ENCODE results near the gene SYNDIG1L. TPM values are rescaled to one million over a fixed set of nuclear protein-coding genes. Genes with fewer than 3 reads are reported as not detected.

Gene SYNDIG1L
- total and polyA plus RNA-seq, 2 donors (not counting 3 experiments of a cell fraction or from before 2014, with no cell fraction given), result not detected

GRCh38 chr14:74442757-74443156 lies 16.7 kb upstream of the SYNDIG1L start:
- H2AFZ ChIP-seq (ENCODE audit: low read depth, low read length), result no peak overlapping the region
- H3K4me1 ChIP-seq (ENCODE audit: control insufficient read depth, extremely low read depth, insufficient read depth, low read length), result no peaks in the 10 kb centered on the region
- no peak for TF ChIP-seq MYC (IDR thresholded peaks at IDR 0.05; ENCODE audit: low read depth, low read length)
- H3K27ac ChIP-seq (ENCODE audit: insufficient read depth, low read depth, low read length), result no peak overlapping the region
- CTCF ChIA-PET, result interaction anchor here (1.1 kb wide), 1 partner anchor 36 kb away, joined by 3 read pairs; no protein-coding TSS in a partner anchor
- no peaks in the 10 kb centered on the region for H3K9me3 ChIP-seq (replicated peaks; ENCODE audit: control insufficient read depth, insufficient read depth, low read length)
- no TSS peak for BruUV-seq (replicated peaks)
- intact Hi-C loops (cut with micrococcal nuclease) (no loop called here), dilution Hi-C loops (cut with MboI; ENCODE audit: extremely low pct_ligation_motif_present, low sequenced_read_pairs) (no loop called here)
- FAIRE-seq, result no peak
- no peak for DNase-seq (ENCODE audit: low read depth, low spot score)
- POLR2A ChIA-PET, result no interaction called here
- no peaks in the 10 kb centered on the region for H3K9me1 ChIP-seq (replicated peaks; ENCODE audit: control insufficient read depth, extremely low read depth, insufficient read depth, low read length)
- no peaks in the 10 kb centered on the region for H3K36me3 ChIP-seq (ENCODE audit: control insufficient read depth in 2 of 2, extremely low read depth in 1 of 2, insufficient read depth in 2 of 2, low read length in 2 of 2)
- H3K4me2 ChIP-seq (ENCODE audit: insufficient read depth, low read length), result no peak overlapping the region
- no peaks in the 10 kb centered on the region for H3K79me2 ChIP-seq (ENCODE audit: control insufficient read depth, insufficient read depth, low read length)
- no peak overlapping the region for H3K4me3 ChIP-seq (replicated peaks in 1 of 3; ENCODE audit: insufficient read depth in 1 of 3, low read depth in 1 of 3, low read length in 3 of 3)
- no peaks in the 10 kb centered on the region for H4K20me1 ChIP-seq (replicated peaks; ENCODE audit: control insufficient read depth, extremely low read depth, insufficient read depth, low read length)
- H3K9ac ChIP-seq (replicated peaks; ENCODE audit: extremely low read depth, insufficient read depth, low read length), result no peak overlapping the region
- H3K27me3 ChIP-seq (ENCODE audit: control insufficient read depth in 2 of 2, insufficient read depth in 2 of 2, low read length in 2 of 2), result peaks cover 16 to 17% of the 10 kb centered on the region in 2 experiments

DNA sequence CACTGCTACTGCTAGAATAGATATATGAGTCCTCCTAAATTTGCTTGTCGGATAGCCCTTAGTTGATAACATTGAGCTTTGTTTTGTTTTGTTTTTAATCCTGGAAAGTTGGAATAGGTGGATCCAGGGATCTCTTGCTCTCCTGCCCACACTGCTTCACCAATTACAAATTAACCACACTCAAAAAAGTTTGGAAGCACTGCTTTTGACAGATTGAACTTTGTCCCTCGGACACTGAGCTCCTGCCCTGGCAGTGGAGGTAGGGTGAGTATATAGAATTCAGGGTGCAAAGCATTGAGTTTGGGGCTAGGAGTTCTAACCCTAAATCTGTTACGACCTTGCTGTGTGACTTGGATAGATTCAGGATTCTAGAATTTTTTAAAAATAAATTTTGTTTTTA lies 15.1 kb upstream of the SYNDIG1L start:
- TF ChIP-seq MYC (IDR thresholded peaks at IDR 0.05; ENCODE audit: low read depth, low read length), result no peak
- no peak for TF ChIP-seq JUN (IDR thresholded peaks at IDR 0.05; ENCODE audit: borderline replicate concordance, insufficient read depth, insufficient read length, low read depth)
- TF ChIP-seq, protein P1, sequence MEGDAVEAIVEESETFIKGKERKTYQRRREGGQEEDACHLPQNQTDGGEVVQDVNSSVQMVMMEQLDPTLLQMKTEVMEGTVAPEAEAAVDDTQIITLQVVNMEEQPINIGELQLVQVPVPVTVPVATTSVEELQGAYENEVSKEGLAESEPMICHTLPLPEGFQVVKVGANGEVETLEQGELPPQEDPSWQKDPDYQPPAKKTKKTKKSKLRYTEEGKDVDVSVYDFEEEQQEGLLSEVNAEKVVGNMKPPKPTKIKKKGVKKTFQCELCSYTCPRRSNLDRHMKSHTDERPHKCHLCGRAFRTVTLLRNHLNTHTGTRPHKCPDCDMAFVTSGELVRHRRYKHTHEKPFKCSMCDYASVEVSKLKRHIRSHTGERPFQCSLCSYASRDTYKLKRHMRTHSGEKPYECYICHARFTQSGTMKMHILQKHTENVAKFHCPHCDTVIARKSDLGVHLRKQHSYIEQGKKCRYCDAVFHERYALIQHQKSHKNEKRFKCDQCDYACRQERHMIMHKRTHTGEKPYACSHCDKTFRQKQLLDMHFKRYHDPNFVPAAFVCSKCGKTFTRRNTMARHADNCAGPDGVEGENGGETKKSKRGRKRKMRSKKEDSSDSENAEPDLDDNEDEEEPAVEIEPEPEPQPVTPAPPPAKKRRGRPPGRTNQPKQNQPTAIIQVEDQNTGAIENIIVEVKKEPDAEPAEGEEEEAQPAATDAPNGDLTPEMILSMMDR (IDR thresholded peaks at IDR 0.05; ENCODE audit: extremely low read depth in 1 of 2, insufficient read depth in 1 of 2, low read depth in 1 of 2, low read length in 2 of 2), result no peak
- TF ChIP-seq FOS (IDR thresholded peaks at IDR 0.05; ENCODE audit: borderline replicate concordance, insufficient read depth, low read length), result no peak
- no peak for TF ChIP-seq GATA2 (IDR thresholded peaks at IDR 0.05; ENCODE audit: insufficient read depth, insufficient read length, low read depth, low read length)
- TF ChIP-seq POLR2AphosphoS5 (IDR thresholded peaks at IDR 0.05; ENCODE audit: insufficient read depth, low read depth, low read length), result no peak
- TF ChIP-seq EZH2 (IDR thresholded peaks at IDR 0.05; ENCODE audit: borderline replicate concordance, low read depth, low read length, severe bottlenecking), result no peak
- no peak for TF ChIP-seq POLR2A (IDR thresholded peaks at IDR 0.05; ENCODE audit: low read depth, low read length)
- no peak for TF ChIP-seq MAX (IDR thresholded peaks at IDR 0.05; ENCODE audit: insufficient read depth, insufficient read length)
- no peaks in the 10 kb centered on the region for H3K9me1 ChIP-seq (replicated peaks; ENCODE audit: control insufficient read depth, extremely low read depth, insufficient read depth, low read length)
- DNase-seq (ENCODE audit: low read depth, low spot score) (no peak), FAIRE-seq (no peak)
- H3K36me3 ChIP-seq (ENCODE audit: control insufficient read depth in 2 of 2, extremely low read depth in 1 of 2, insufficient read depth in 2 of 2, low read length in 2 of 2), result no peaks in the 10 kb centered on the region
- ChIA-PET CTCF (no interaction called here), POLR2A (no interaction called here)
- dilution Hi-C loops (cut with MboI; ENCODE audit: extremely low pct_ligation_motif_present, low sequenced_read_pairs) (no loop called here), intact Hi-C loops (cut with micrococcal nuclease) (no loop called here)
- no TSS peak for BruUV-seq (replicated peaks)
- no peaks in the 10 kb centered on the region for H4K20me1 ChIP-seq (replicated peaks; ENCODE audit: control insufficient read depth, extremely low read depth, insufficient read depth, low read length)
- H3K4me2 ChIP-seq (ENCODE audit: insufficient read depth, low read length), result no peak overlapping the region
- no peaks in the 10 kb centered on the region for H3K79me2 ChIP-seq (ENCODE audit: control insufficient read depth, insufficient read depth, low read length)
- no peak overlapping the region for H3K9ac ChIP-seq (replicated peaks; ENCODE audit: extremely low read depth, insufficient read depth, low read length)
- H3K27me3 ChIP-seq (ENCODE audit: control insufficient read depth in 2 of 2, insufficient read depth in 2 of 2, low read length in 2 of 2), result peaks cover 16 to 18% of the 10 kb centered on the region in 2 experiments
- H3K4me1 ChIP-seq (ENCODE audit: control insufficient read depth, extremely low read depth, insufficient read depth, low read length), result no peaks in the 10 kb centered on the region
- no peaks in the 10 kb centered on the region for H3K9me3 ChIP-seq (replicated peaks; ENCODE audit: control insufficient read depth, insufficient read depth, low read length)
- no peak overlapping the region for H2AFZ ChIP-seq (ENCODE audit: low read depth, low read length)
- H3K27ac ChIP-seq (ENCODE audit: insufficient read depth, low read depth, low read length), result no peak overlapping the region
- no peak overlapping the region for H3K4me3 ChIP-seq (replicated peaks in 1 of 3; ENCODE audit: insufficient read depth in 1 of 3, low read depth in 1 of 3, low read length in 3 of 3)
